HCT116 (cell line): ENCODE measurements around the gene SH3GL1. TPM values are rescaled to one million over a fixed set of nuclear protein-coding genes. Genes with fewer than 3 reads are reported as not detected.

Source experiments
- ATAC-seq: fragments of 200-7000 bp; cut with Tn5 transposase; 2 replicates; pipeline ENCODE4 v1.9.1; 2020; ENCODE audit warnings: mild to moderate bottlenecking, moderate library complexity
- BruUV-seq: library from RNA; stranded (reverse); fragments of 400-500 nt; replicated peaks from 2 replicates; lab custom pipeline; 2021; lab: Mats Ljungman, UMichigan
- CTCF ChIA-PET: fragments of 300-600 bp; sonication (Branson Sonifier 250); formaldehyde crosslinking; loops from one replicate; lab custom pipeline; 2021; ENCODE audit warnings: antibody characterized with exemption; lab: Charles Lee
- POLR2A ChIA-PET: fragments of 300-600, 350-600 bp; sonication (Branson Sonifier 250); formaldehyde crosslinking; loops from one replicate; lab custom pipeline; 2021; ENCODE audit warnings: antibody characterized with exemption; lab: Charles Lee
- RAD21 ChIA-PET, 2 experiments: fragments of 300-600 bp; sonication (Branson Sonifier 250); formaldehyde crosslinking; loops; one replicate each; lab custom pipeline; 2023; ENCODE audit warnings: low total read pairs in 2 of 2; ENCODE audit not compliant: uncharacterized antibody in 2 of 2, unreplicated experiment in 2 of 2, low non-redundant PET in 1 of 2; lab: Charles Lee
- DNase-seq: peaks from one replicate; pipeline ENCODE4 v3.0.0-alpha.2; 2010; ENCODE audit warnings: low read depth, low spot score
- H2AFZ ChIP-seq: fragments of 200-600 bp; shearing (Covaris generic), sonication (generic); 2 replicates; pipeline ENCODE4 v1.6.1; 2017; ENCODE audit warnings: low read depth, mixed run types, mixed read lengths, antibody characterized with exemption, low read length; ENCODE audit not compliant: poor library complexity, severe bottlenecking
- H3K27ac ChIP-seq: 2 replicates; pipeline ENCODE4 v1.5.1; 2012; ENCODE audit warnings: low read depth, low read length
- H3K27me3 ChIP-seq: fragments of 200-600 bp; sonication (generic); 2 replicates; pipeline ENCODE4 v1.6.1; 2016; ENCODE audit warnings: mixed run types, low read length, mixed read lengths; ENCODE audit not compliant: insufficient read depth
- H3K36me3 ChIP-seq, 2 experiments: fragments of 200-500 bp in 1 of 2; fragments of 200-600 bp in 1 of 2; sonication (Bioruptor generic) in 1 of 2; sonication (generic) in 1 of 2; 2 replicates each; pipeline versions ENCODE4 v1.5.1 to v1.6.1; 2014 to 2016; ENCODE audit warnings: low read length in 2 of 2, inconsistent platforms in 1 of 2, mixed read lengths in 1 of 2, mixed run types in 1 of 2; ENCODE audit not compliant: insufficient read depth in 2 of 2, control insufficient read depth in 1 of 2
- H3K4me1 ChIP-seq, 2 experiments: fragments of 200-600 bp in 1 of 2; sonication (generic) in 1 of 2; 2 replicates each; pipeline versions ENCODE4 v1.5.1 to v1.6.1; 2012 to 2017; ENCODE audit warnings: low read length in 2 of 2, inconsistent platforms in 1 of 2, mild to moderate bottlenecking in 1 of 2, mixed read lengths in 1 of 2, mixed run types in 1 of 2, moderate library complexity in 1 of 2; ENCODE audit not compliant: insufficient read depth in 2 of 2, control insufficient read depth in 1 of 2
- H3K4me2 ChIP-seq: fragments of 200-600 bp; sonication (generic); 2 replicates; pipeline ENCODE4 v1.6.1; 2017; ENCODE audit warnings: mixed run types, low read length, mixed read lengths
- H3K4me3 ChIP-seq, 2 experiments: fragments of 200-600 bp in 1 of 2; sonication (generic) in 1 of 2; replicated peaks in 1 of 2; 2 replicates each; pipeline ENCODE4 v1.5.1; 2011 to 2016; ENCODE audit warnings: low read length in 2 of 2, control low read depth in 1 of 2, low read depth in 1 of 2, mild to moderate bottlenecking in 1 of 2, mixed read lengths in 1 of 2, mixed run types in 1 of 2
- H3K79me2 ChIP-seq: fragments of 200-600 bp; sonication (generic); 2 replicates; pipeline ENCODE4 v1.6.1; 2017; ENCODE audit warnings: mild to moderate bottlenecking, mixed run types, low read length, moderate library complexity, mixed read lengths; ENCODE audit not compliant: insufficient read depth
- H3K9ac ChIP-seq: fragments of 200-600 bp; sonication (generic); 2 replicates; pipeline ENCODE4 v1.6.1; 2016; ENCODE audit warnings: low read length, mixed read lengths
- H3K9me2 ChIP-seq: fragments of 200-600 bp; sonication (generic), shearing (Covaris generic); 2 replicates; pipeline ENCODE4 v1.6.1; 2017; ENCODE audit warnings: mixed run types, mild to moderate bottlenecking, moderate library complexity; ENCODE audit not compliant: insufficient read depth
- H3K9me3 ChIP-seq, 2 experiments: fragments of 200-500 bp in 1 of 2; fragments of 200-600 bp in 1 of 2; sonication (Bioruptor generic) in 1 of 2; sonication (generic) in 1 of 2; 2 replicates each; pipeline ENCODE4 v1.6.1; 2014 to 2017; ENCODE audit warnings: low read length in 2 of 2, mixed read lengths in 2 of 2, inconsistent platforms in 1 of 2, low read depth in 1 of 2, mild to moderate bottlenecking in 1 of 2, mixed run types in 1 of 2, moderate library complexity in 1 of 2; ENCODE audit not compliant: control insufficient read depth in 1 of 2, insufficient read depth in 1 of 2
- H4K20me1 ChIP-seq: fragments of 200-600 bp; sonication (generic), shearing (Covaris generic); 2 replicates; pipeline ENCODE4 v1.6.1; 2017; ENCODE audit warnings: mixed run types, mild to moderate bottlenecking, moderate library complexity; ENCODE audit not compliant: insufficient read depth
- ATF3 ChIP-seq: IDR thresholded peaks from 2 replicates; pipeline ENCODE4 v1.6.1; 2012
- CEBPB ChIP-seq: IDR thresholded peaks from 2 replicates; pipeline ENCODE4 v1.6.1; 2012; ENCODE audit warnings: low read depth
- CTCF ChIP-seq, 3 experiments: fragments of 200-600 bp in 1 of 3; sonication (generic) in 1 of 3; IDR thresholded peaks in 2 of 3; conservative IDR thresholded peaks in 1 of 3; 2 replicates each; pipeline ENCODE4 v1.5.1; 2012 to 2017; ENCODE audit warnings: low read depth in 2 of 3, low read length in 2 of 3, antibody characterized with exemption in 1 of 3, borderline replicate concordance in 1 of 3, control low read depth in 1 of 3, mild to moderate bottlenecking in 1 of 3, mixed read lengths in 1 of 3, mixed run types in 1 of 3, moderate library complexity in 1 of 3; ENCODE audit not compliant: insufficient read depth in 1 of 3
- EGR1 ChIP-seq: IDR thresholded peaks from 2 replicates; pipeline ENCODE4 v1.6.1; 2012; ENCODE audit warnings: low read depth
- ELF1 ChIP-seq: IDR thresholded peaks from 2 replicates; pipeline ENCODE4 v1.6.1; 2012; ENCODE audit warnings: low read depth, borderline replicate concordance
- EZH2 ChIP-seq: fragments of 200-600 bp; sonication (generic); IDR thresholded peaks from 2 replicates; pipeline ENCODE4 v1.6.1; 2017; ENCODE audit warnings: antibody characterized with exemption, mixed run types
- EZH2phosphoT487 ChIP-seq: fragments of 200-600 bp; IDR thresholded peaks from 2 replicates; pipeline ENCODE4 v1.6.1; 2018; ENCODE audit warnings: antibody characterized with exemption, borderline replicate concordance
- FOSL1 ChIP-seq: IDR thresholded peaks from 2 replicates; pipeline ENCODE4 v1.6.1; 2012; ENCODE audit warnings: low read depth
- JUND ChIP-seq: IDR thresholded peaks from 2 replicates; pipeline ENCODE4 v1.6.1; 2012
- POLR2A ChIP-seq: IDR thresholded peaks from 2 replicates; pipeline ENCODE4 v1.7.0; 2011; ENCODE audit warnings: borderline replicate concordance; ENCODE audit not compliant: insufficient read depth, insufficient read length; ENCODE audit errors: extremely low read depth
- POLR2AphosphoS5 ChIP-seq: IDR thresholded peaks from 2 replicates; pipeline ENCODE4 v1.6.1; 2011; ENCODE audit warnings: mild to moderate bottlenecking, low read depth, low read length, moderate library complexity
- SP1 ChIP-seq: IDR thresholded peaks from 2 replicates; pipeline ENCODE4 v1.6.1; 2012; ENCODE audit warnings: low read depth
- SRF ChIP-seq: IDR thresholded peaks from 2 replicates; pipeline ENCODE4 v1.6.1; 2012; ENCODE audit warnings: low read depth
- TCF7L2 ChIP-seq: IDR thresholded peaks from 2 replicates; pipeline ENCODE4 v1.7.0; 2011; ENCODE audit warnings: borderline replicate concordance, inconsistent platforms; ENCODE audit not compliant: insufficient read depth, insufficient read length; ENCODE audit errors: extremely low read depth
- ZFX ChIP-seq: fragments of 450-650 bp; IDR thresholded peaks from 2 replicates; pipeline ENCODE4 v1.6.1; 2017
- intact Hi-C: fragments of 100-400 bp; cut with micrococcal nuclease; formaldehyde crosslinking; loops from 2 replicates; pipeline ENCODE4 v1.10.0; 2022
- total RNA-seq: library from RNA; stranded (reverse); gene quantifications from one replicate; pipeline ENCODE4 v1.2.1, GENCODE V29; 2021; ENCODE audit not compliant: unreplicated experiment

Gene SH3GL1
- total RNA-seq, 1 experiment from 2014 or later: 86.0 TPM

- ChIA-PET POLR2A (no interaction called here), RAD21 (no interaction called here), CTCF (no interaction called here)
- peaks cover 4% of the 10 kb centered on the region; the same call in 1 of the 2 replicates for H4K20me1 ChIP-seq
- no peak overlapping the region for H3K4me2 ChIP-seq
- ATAC-seq (no peak), DNase-seq (no peak)
- H3K79me2 ChIP-seq: peaks cover 87% of the 10 kb centered on the region
- peaks cover 4% of the 10 kb centered on the region in 2 experiments; a peak in 3 of 4 replicates for H3K36me3 ChIP-seq
- no peak overlapping the region for H3K4me3 ChIP-seq
- no peaks in the 10 kb centered on the region for H3K27me3 ChIP-seq
- no peak overlapping the region for H3K9ac ChIP-seq
- intact Hi-C loops: no loop called here
- H3K27ac ChIP-seq: no peak overlapping the region
- no peaks in the 10 kb centered on the region for H3K9me3 ChIP-seq
- H2AFZ ChIP-seq: no peak overlapping the region
- no peaks in the 10 kb centered on the region for H3K9me2 ChIP-seq
- peaks cover 0 to 2% of the 10 kb centered on the region in 2 experiments; a peak in 2 of 4 replicates for H3K4me1 ChIP-seq
- no TSS peak for BruUV-seq
- TF ChIP-seq EGR1 (no peak), SP1 (no peak), SRF (no peak), FOSL1 (no peak), CEBPB (no peak), POLR2AphosphoS5 (no peak), ELF1 (no peak), POLR2A (no peak)
Measured at GRCh38 chr19:4386041-4386782, 14.1 kb downstream of the SH3GL1 start.

DNA sequence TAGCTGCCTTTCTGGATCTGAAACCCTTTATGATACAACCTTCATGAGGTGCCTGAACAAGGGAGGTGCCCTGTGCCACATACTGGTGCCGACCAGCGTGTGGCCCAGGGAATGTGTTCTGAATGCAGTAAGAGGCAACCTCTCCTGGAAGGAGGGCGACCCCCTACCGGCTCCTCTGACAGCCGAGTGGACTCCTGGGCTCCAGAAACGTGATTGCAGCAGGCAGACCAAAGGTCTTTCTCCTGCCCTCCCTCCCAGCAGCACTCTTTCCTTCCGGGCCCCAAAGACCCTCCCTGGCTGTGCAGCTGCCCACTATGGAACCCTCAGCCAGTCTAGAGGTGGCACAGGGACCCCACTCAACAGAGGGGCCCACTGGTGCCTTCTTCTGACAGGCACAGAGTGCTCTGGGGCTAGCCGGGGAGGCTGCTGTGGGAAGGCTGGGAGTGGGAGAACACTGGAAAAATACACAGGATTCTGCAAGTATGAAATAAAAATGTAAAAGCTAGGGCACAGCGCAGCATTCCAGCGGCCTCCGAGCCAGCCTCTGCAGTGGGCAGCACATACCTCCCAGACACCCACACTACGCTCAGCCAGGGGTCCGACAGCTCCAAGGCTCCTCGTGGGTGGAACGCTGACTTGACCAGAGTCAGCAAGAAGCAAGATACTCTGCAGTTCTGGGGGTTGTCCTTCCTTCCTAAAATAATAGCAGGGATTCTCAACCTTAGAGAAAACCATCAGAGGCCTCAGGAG lies 14.9 kb downstream of the SH3GL1 start:
- ChIA-PET POLR2A (no interaction called here), CTCF (no interaction called here), RAD21 (no interaction called here)
- intact Hi-C loops: no loop called here
- Histone ChIP-seq H3K9me2 (no peaks in the 10 kb centered on the region), H3K36me3 (peaks cover 4% of the 10 kb centered on the region in 2 experiments; a peak in 3 of 4 replicates), H3K4me1 (peaks cover 3 to 8% of the 10 kb centered on the region in 2 experiments), H3K79me2 (peaks cover 81% of the 10 kb centered on the region), H3K9me3 (no peaks in the 10 kb centered on the region), H2AFZ (no peak overlapping the region), H3K27me3 (no peaks in the 10 kb centered on the region), H3K4me3 (no peak overlapping the region), H3K4me2 (no peak overlapping the region), H3K27ac (no peak overlapping the region), H4K20me1 (peaks cover 4% of the 10 kb centered on the region; the same call in 1 of the 2 replicates), H3K9ac (no peak overlapping the region)
- no peak for DNase-seq
- no peak for TF ChIP-seq EZH2phosphoT487
- TF ChIP-seq JUND: no peak
- no peak for TF ChIP-seq ZFX
- no peak for TF ChIP-seq CTCF (IDR thresholded peaks at IDR 0.05 in 2 of 3, conservative IDR thresholded peaks at IDR 0.05 in 1 of 3; ENCODE audit: borderline replicate concordance in 1 of 3, insufficient read depth in 1 of 3, low read depth in 2 of 3, low read length in 2 of 3)
- no peak for TF ChIP-seq SP1
- no peak for TF ChIP-seq EZH2
- TF ChIP-seq CEBPB: no peak
- no peak for TF ChIP-seq SRF
- TF ChIP-seq POLR2A: no peak
- TF ChIP-seq TCF7L2: no peak
- no peak for TF ChIP-seq ATF3
- BruUV-seq: no TSS peak
- no peak for ATAC-seq
